Measurements from ENCODE around the gene RCOR1.
"Not testable (repeated sequence)": the region's sequence is repeated elsewhere in the genome, so short reads cannot be mapped to it uniquely, and the experiment has no call there.

The RCOR1 gene

DNA sequence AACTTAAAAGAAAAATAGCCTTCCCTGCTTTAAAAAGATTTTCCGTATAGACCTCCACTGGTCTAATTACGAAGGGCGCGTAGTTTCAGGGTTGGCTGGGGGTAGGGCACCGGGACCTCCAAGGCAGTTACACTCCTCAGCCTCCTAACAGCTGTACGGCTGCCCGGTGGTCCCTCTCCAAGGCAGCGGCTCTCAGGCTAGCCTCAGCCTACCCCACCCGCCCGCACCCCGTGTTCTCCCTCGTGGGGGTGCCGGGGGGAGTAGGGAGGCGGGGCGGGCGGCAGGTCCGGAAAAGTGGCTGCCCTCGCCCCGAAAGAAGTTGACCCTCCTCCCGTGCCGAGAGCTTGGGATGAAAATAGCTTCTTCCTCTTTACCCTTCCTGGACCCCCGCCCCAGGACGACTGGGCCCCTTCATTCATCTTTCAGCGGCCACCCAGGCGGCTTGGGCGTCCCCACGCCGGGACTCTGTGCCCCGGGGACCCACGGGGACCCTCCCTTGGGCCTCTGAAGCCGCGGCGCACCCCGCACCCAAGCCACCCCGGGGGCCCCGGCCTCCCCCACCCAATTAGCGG is 991 bp upstream of the RCOR1 start:
- peak in 1 of 2 donors; percentile 7 for DNase-seq (ENCODE audit: low read depth in 1 of 2, low spot score in 1 of 2)

DNA sequence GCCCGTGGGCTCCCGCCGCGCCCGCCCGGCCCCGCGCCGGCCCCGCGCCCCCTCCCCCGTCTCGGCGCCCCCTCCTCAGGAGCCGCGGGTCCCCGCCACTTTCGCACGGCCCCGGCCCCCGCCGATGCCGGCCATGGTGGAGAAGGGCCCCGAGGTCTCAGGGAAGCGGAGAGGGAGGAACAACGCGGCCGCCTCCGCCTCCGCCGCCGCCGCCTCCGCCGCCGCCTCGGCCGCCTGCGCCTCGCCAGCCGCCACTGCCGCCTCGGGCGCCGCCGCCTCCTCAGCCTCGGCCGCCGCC is 263 bp downstream of the RCOR1 start:
- DNase-seq (ENCODE audit: low read depth in 1 of 2, low spot score in 1 of 2): no peak

DNA sequence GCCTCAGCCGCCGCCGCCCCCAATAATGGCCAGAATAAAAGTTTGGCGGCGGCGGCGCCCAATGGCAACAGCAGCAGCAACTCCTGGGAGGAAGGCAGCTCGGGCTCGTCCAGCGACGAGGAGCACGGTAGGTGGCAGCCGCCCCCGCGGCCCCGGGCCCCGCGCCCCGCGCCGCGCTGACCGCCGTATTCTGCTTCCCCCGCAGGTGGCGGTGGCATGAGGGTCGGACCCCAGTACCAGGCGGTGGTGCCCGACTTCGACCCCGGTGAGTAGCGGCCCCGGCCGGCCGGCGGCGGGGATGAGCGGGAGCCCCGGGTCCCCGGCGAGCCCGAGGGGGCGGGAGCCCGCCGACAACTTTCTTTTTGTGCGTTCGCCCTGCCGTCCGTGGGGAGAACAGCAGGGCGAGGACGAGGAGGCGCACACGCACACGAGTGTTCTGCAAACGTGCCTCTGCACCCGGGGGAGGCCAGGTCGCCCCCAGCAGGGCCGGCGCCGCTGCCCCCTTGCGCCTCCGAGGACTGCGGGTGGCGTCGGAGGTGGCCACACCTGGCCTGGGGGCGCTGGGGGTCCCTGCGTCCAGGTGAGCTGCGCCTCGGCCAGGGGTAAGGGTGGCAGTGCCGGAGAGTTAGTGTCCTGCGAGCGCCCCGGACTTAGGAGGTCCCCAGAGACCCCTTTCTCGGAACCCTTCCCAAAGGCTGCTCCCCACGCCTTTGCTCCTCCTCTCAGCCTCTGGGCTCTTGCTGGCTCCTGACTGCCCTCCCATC is 794 bp downstream of the RCOR1 start:
- peak; percentile 16 to 29 for DNase-seq (ENCODE audit: low read depth in 1 of 2, low spot score in 1 of 2)

DNA sequence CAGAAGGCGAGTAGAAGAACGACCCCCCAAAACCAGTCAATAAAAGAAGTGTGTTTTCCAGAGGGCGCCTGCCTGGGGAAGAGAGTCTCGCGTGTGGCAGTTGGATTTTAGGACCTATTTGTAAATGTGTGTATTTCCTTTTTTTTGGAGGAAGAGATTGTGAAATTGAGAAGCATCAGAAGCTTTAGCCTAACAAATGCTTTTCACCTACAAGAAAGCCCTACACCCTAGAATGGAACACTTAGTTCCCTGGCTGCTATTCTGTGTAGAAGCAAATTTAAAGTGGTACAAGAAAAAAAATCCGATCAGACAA is 1.3 kb downstream of the RCOR1 start:
- DNase-seq (ENCODE audit: low read depth in 1 of 2, low spot score in 1 of 2): no peak

DNA sequence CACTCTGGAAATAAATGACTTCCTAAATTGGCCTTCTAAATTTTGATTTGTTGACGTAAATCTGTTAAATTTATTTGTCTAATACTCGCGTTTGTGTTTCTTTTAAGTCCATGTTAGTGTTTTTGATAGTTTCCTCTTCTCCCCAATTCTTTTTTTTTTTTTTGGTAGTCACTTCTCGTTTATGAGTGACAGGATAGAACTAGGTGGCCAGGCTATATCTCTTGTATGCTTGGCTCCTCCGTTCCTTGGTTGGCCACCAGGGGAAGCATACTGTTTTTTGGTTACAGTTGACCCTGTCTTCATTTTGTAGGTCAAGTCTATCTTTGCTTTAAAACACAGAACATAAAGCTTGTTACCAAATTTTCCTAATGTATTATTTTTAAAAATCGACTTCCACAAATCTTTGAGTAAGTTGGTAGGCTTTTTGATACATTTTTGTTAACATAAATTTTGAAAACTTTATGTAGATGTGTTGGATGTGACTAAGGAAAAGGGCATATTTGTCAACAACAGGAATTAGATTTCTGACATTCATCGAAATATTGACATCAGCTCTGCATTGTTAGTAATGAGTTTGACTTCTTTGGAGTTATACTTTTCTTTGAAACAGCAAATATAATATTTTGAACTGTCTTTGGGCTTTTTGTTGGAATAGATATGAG is 2.2 kb downstream of the RCOR1 start:
- peak in 1 of 2 donors; percentile 39 for DNase-seq (ENCODE audit: low read depth in 1 of 2, low spot score in 1 of 2)

DNA sequence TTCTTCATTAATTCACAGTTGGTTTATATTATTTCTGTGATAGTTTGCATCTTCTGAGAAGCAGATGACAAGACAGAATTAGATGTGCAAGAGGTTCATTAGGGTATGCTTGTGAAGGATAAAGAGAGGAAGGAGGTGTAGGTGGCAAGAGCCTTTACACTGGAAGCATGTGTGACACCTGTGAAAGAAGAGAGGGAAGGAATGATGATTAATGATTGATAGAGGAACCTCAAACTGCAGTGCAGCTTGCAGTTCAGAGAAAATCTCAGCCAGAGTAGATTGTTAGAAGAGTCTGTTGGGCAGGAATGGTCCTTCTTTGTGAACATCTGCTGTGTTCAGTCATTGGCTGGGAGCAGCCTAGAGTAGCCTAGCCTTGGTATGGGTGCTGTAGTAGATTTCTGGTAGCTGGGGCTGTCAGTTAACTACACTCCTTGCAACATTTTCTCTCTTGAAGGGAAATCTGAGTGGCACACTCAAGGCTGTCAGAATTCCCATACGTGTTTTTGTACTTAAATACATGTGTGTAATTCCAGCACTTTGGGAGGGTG is 9.0 kb downstream of the RCOR1 start:
- no peak for DNase-seq (ENCODE audit: low read depth in 1 of 2, low spot score in 1 of 2)

DNA sequence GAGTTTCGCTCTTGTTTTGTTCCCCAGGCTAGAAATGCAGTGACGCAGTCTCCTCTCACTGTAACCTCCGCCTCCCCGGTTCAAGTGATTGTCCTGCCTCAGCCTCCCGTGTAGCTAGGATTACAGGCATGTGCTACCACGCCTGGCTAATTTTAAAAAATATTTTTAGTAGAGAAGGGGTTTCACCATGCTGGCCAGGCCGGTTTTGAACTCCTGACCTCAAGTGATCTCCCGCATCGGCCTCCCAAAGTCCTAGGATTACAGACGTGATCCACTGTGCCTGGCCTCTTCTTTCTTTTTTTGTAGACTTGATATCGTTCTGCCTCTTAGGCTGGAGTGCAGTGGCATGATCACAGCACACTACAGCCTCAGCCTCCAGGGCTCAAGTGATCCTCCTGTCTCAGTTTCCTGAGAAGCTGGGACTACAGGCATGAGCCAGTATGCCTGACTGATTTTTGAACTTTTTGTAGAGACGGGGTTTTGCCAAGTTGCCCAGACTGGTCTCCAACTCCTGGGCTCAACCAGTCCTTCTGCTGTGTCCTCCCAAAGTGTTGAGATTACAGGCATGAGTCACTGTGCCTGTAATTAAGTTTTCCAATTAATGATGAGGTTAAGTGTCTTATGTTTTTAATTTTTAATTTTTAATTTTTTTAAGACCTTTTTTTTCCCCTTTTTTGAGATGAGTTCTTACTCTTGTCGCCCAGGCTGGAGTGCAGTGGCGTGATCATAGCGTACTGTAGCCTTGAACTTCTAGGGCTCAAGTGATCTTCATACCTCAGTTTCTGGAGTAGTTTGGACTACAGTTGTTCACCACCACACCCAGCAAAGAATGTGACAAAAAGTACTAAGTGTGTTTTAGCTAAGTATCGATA is 10.2 kb downstream of the RCOR1 start:
- no peak for DNase-seq (ENCODE audit: low read depth in 1 of 2, low spot score in 1 of 2)

DNA sequence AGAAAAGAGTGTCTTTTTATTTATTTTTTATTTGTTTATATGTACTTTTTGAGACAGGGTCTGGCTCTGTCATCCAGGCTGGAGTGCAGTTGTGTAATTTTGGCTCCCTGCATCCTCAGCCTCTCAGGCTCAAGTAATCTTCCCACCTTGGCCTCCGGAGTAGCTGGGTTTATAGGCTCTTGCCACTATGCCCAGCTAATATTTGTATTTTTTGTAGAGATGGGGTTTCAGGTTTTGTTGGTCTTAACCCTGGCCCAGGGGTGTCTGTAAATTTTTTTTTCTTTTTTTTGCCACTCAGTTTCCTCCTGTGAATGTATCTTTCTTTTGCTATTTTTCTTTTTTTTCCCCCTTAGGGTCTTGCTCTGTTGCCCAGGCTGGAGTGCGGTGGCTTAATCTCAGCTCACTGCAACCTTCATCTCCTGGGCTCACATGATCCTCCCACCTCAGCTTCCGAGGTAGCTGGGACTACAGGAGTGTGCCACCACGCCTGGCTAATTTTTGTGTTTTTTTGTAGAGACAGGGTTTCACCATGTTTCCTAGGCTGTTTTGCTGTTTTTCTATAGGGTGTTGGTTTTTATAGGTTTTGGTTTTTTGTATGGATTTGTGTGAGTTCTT is 11.0 kb downstream of the RCOR1 start:
- DNase-seq (ENCODE audit: low read depth in 1 of 2, low spot score in 1 of 2): no peak

DNA sequence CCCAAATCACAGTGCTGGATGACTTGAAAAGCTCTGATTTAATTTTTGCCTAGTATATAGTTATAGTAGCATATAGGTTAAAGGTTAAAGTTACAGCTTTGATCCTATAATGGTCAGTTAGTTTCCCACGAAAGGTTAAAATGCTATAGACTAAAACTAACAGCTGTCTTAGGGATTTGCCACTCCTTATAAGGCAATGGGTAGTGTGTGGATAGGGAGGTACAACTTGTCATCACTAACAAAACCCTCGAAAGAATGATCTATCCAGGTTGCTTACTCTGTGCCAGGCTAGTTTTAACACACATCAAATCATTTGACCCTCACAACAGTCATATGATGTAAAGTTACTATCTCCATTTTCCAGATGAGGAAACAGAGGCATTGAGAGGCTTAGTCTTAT is 11.7 kb downstream of the RCOR1 start:
- DNase-seq (ENCODE audit: low read depth in 1 of 2, low spot score in 1 of 2): no peak

DNA sequence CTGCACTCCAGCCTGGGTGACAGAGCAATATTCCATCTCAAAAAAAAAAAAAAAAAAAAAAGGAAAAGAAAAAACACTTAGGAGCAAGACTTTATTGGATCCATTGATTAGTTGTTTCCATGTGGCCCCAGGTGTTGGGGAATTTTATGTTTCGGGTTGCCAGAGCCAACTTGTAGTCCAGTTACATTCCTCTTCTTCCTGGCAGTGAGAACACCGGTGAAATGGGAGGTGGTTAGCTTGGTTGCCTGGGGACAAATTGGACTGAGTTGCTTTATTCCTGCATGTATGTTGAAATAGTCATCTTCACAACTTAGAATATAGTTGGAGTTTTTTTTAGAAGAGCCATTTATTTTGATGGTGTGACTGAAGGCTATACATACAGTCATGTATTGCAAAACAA is 12.6 kb downstream of the RCOR1 start:
- no peak for DNase-seq (ENCODE audit: low read depth in 1 of 2, low spot score in 1 of 2)

DNA sequence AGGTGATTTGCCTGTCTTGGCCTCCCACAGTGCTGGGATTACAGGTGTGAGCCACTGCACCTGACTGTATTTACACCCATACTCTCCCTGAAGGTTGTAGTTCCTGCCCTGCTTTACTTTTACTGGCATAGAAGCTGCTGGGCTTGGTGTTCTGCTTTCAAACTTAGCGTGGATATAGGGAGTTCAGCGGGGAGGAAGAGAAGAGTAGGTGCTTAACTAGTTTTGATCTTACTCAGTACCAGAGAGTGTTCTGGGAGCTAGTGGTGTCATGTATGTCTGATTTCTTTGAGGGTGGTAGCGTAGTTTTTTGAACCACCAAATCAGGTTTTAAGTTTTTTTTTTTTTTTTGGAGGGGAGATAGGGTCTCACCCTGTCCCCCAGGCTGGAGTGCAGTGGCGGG is 13.8 kb downstream of the RCOR1 start:
- no peak for DNase-seq (ENCODE audit: low read depth in 1 of 2, low spot score in 1 of 2)

DNA sequence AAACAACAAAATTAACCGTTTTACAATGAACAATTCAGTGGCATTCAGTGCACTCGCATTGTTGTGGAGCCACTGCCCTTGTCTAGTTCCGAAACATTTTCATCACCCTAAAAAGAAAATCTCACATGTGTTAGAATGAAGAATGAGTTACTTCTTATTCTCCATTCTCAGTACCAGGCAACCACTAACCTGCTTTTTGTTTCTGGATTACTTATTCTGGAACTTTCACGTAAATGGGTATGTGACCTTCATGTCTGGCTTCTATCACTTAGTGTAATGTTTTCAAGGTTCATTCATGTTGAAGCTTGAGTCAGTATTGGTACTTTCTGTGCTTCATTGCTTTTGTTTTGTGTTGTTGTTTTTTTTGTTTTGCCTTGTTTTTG is 15.6 kb downstream of the RCOR1 start:
- no peak for DNase-seq (ENCODE audit: low read depth in 1 of 2, low spot score in 1 of 2)

DNA sequence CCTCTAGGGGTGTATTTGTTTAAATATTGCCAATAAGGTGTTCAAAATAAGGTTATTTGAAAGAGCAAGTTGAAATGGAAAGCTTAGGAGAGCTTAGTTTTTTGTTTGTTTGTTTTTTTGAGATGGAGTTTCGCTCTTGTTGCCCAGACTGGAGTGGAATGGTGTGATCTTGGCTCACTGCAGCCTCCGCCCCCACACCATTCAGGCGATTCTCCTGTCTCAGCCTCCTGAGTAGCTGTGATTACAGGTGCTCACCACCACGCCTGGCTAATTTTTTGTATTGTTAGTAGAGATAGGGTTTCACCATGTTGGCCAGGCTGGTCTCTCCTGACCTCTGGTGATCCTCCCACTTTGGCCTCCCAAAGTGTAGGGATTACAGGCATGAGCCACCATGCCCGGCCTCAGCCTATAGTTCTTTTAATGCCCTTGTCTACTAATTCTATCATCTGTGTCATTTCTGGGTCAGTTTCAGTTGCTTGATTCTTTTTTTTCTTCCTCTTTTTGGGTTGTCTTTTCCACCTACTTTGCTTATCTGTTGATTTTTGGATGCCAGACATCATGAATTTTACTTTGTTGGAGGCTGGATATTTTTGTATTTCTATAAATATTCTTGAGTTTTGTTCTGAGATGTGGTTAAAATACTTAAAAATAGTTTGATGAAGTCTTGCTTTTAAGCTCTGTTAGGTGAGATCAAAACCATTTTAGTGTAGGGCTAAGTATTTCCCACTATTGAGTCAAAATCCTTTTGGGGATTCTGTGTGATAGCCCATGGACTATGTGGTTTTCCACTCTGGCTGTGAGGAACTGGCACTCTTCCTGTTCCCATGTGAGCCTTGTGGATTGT is 18.7 kb downstream of the RCOR1 start:
- no peak for DNase-seq (ENCODE audit: low read depth in 1 of 2, low spot score in 1 of 2)

DNA sequence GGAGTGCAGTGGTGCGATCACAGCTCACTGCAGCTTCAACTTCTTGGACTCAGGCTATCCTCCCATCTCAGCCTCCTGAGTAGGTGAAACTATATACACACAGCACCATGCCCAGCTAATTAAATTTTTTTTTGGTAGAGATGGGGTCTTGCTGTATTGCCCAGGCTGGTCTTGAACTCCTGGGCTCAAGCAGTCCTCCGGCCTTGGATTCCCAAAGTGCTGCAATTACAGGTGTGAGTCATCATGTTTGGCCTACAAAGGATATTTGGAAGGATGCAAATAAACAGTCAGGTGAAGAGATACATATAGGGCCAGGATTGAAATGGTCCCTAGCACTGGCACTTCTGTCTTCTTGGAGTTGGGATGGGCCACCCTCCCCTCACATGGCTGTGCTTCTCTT is 23.9 kb downstream of the RCOR1 start:
- no peak for DNase-seq (ENCODE audit: low read depth in 1 of 2, low spot score in 1 of 2)

DNA sequence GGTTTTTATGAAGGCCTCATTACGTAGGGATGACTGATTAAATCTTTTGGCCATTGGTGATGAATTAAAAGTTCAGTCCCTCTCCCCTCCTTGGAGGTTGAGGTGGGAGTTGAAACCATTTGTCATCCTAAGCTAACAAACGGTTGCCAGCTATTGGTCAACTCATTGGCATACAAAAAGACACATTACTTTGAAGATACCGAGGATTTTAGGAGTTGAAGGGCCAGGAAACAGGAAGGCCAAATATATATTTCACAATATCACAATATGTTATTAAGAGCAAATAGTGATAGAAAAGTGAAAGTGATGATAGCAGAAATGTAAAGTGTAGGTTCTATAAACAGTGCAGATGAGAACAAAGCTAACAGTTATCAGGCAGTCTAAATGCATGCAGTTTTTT is 24.4 kb downstream of the RCOR1 start:
- DNase-seq (ENCODE audit: low read depth in 1 of 2, low spot score in 1 of 2): no peak

DNA sequence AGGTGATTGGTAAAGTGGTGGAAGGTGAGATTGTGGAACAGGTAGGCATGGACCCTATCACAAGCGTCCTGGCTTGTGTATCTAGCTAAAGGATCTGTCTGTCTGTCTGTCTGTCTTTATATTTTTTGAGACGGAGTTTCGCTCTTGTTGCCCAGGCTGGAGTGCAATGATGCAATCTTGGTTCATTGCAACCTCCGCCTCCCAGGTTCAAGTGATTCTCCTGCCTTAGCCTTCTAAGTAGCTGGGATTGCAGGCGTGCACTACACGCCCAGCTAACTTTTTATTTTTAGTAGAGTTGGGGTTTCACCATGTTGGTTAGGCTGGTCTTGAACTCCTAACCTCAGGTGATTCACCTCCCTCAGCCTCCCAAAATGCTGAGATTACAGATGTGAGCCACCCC is 26.6 kb downstream of the RCOR1 start:
- not testable (repeated sequence) for DNase-seq (ENCODE audit: low read depth in 1 of 2, low spot score in 1 of 2)

DNA sequence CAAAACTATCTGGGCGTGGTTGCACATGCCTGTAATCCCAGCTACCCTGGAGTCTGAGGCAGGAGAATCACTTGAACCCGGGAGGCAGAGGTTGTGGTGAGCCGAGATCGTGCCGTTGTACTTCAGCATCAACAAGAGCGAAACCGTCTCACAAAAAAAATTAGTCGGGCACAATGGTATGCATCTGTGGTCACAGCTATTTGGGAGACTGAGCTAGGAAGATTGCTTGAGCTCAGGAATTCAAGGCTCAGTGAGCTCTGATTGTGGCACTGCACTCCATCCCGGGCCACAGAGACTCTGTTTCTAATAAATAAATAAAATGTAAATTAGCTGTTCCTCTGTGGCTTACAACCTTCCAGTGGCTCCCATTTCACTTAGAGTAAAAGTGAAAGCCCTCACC is 28.0 kb downstream of the RCOR1 start:
- DNase-seq (ENCODE audit: low read depth in 1 of 2, low spot score in 1 of 2): no peak

DNA sequence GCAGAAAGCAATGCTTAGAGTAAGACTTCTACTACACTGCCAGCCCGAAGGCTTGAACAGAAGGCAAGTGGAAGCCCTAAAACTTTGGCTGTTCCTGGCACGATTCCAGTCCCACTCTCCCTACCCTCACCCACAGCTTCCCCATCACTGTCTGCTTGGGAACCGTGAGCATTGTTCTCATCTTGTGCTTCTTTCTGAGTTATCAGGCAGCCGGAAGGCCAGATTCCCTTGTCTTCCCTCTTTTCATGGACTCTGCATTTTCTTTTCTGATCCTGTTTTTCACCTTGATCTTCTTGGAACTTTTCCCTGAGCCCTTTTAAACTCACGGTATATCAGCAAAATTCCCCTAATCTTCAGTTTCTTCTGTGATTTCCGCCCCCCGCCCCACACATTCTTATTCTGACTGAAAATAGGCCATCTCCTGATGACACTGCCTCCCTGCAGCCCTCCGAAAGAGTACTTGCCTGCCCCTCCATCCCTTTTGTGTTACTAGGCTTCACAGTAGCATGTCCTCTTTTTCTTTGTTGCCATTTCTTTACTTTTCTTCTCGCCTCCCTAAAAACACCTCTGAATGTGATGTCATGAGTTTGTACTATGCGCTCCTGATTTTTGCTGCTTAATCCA is 29.9 kb downstream of the RCOR1 start:
- DNase-seq (ENCODE audit: low read depth in 1 of 2, low spot score in 1 of 2): no peak

DNA sequence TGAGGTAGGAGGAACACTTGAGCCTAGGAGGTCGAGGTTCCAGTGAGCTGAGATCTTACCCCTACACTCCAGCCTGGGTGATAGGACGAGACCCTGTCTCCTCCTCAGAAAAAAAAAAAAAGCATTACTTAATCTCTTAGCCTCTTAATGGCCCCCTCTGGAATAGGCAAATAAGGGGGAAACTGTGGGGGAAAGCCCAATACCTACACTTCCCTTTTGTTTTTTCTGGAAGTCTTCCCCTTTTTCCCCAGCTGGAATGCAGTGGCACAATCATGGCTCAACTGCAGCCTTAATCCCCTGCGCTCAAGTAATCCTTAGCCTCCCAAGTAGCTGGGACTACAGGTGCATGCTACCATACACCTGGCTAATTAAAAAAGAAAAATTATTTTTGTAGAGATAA is 32.2 kb downstream of the RCOR1 start:
- no peak for DNase-seq (ENCODE audit: low read depth in 1 of 2, low spot score in 1 of 2)
